ENCODE measurements around the gene RNF123.
A peak's percentile ranks its signal among the peaks of the same experiment; 100 is the strongest.

Gene RNF123

GRCh38 chr3:49719214-49719884, 30.0 kb downstream of the RNF123 start, which contains the start of gene AMIGO3:
Gene AMIGO3 (minus strand): TSS chr3:49719684. CDS start chr3:49719465, 219 bp downstream.
- no peaks in the 10 kb centered on the region for H3K27me3 ChIP-seq (ENCODE audit: insufficient read depth, poor library complexity, severe bottlenecking)
- no peak within 1 kb of the TSS; the same call in 1 of the 2 replicates for H3K4me3 ChIP-seq (replicated peaks; ENCODE audit: insufficient read depth, low read length)
- H3K27ac ChIP-seq (replicated peaks), result no peak within 1 kb of the TSS
- TF ChIP-seq SPI1 (IDR thresholded peaks at IDR 0.05; ENCODE audit: borderline replicate concordance, low read depth), result no peak
- no peak for TF ChIP-seq REST (IDR thresholded peaks at IDR 0.05; ENCODE audit: insufficient replicate concordance, low read depth)
- TF ChIP-seq CTCF (IDR thresholded peaks at IDR 0.05; ENCODE audit: insufficient read depth, low read length), result peak; percentile 1
- no peak for TF ChIP-seq GABPA (IDR thresholded peaks at IDR 0.05; ENCODE audit: low read depth)
- TF ChIP-seq POLR2AphosphoS5 (IDR thresholded peaks at IDR 0.05; ENCODE audit: low read depth), result peak; percentile 75
- DNase-seq (ENCODE audit: low read depth in 1 of 2, low spot score in 1 of 2), result peak; percentile 70 to 92

- Histone ChIP-seq H3K4me3 (replicated peaks; ENCODE audit: insufficient read depth, low read length) (no peak overlapping the region), H3K27me3 (ENCODE audit: insufficient read depth, poor library complexity, severe bottlenecking) (no peaks in the 10 kb centered on the region), H3K27ac (replicated peaks) (no peak overlapping the region)
- TF ChIP-seq SPI1 (IDR thresholded peaks at IDR 0.05; ENCODE audit: borderline replicate concordance, low read depth), result no peak
- TF ChIP-seq CTCF (IDR thresholded peaks at IDR 0.05; ENCODE audit: insufficient read depth, low read length), result no peak
- TF ChIP-seq REST (IDR thresholded peaks at IDR 0.05; ENCODE audit: insufficient replicate concordance, low read depth), result no peak
- TF ChIP-seq GABPA (IDR thresholded peaks at IDR 0.05; ENCODE audit: low read depth), result no peak
- no peak for TF ChIP-seq POLR2AphosphoS5 (IDR thresholded peaks at IDR 0.05; ENCODE audit: low read depth)
- DNase-seq (ENCODE audit: low read depth in 1 of 2, low spot score in 1 of 2), result no peak
These were observed 31.7 kb downstream of the RNF123 start for GRCh38 chr3:49720855-49721595.

GRCh38 chr3:49721596-49721895, 32.2 kb downstream of the RNF123 start:
- TF ChIP-seq GABPA (IDR thresholded peaks at IDR 0.05; ENCODE audit: low read depth), result no peak
- peak; percentile 44; the same call in 1 of the 2 replicates for TF ChIP-seq POLR2AphosphoS5 (IDR thresholded peaks at IDR 0.05; ENCODE audit: low read depth)
- no peak for TF ChIP-seq SPI1 (IDR thresholded peaks at IDR 0.05; ENCODE audit: borderline replicate concordance, low read depth)
- no peak overlapping the region for H3K4me3 ChIP-seq (replicated peaks; ENCODE audit: insufficient read depth, low read length)
- no peak overlapping the region for H3K27ac ChIP-seq (replicated peaks)
- DNase-seq (ENCODE audit: low read depth in 1 of 2, low spot score in 1 of 2), result no peak
- no peaks in the 10 kb centered on the region for H3K27me3 ChIP-seq (ENCODE audit: insufficient read depth, poor library complexity, severe bottlenecking)

Data from HL-60 (cell line).